HepG2 (cell line): Measurements from ENCODE around the gene RNU6-1.

Experiments used
- BCLAF1 ChIP-seq: fragments of 450-650 bp; IDR thresholded peaks from 2 replicates; pipeline ENCODE4 v1.6.1; 2017; ENCODE audit warnings: mild to moderate bottlenecking
- CTCF ChIP-seq: sonication (generic); formaldehyde crosslinking; IDR thresholded peaks from 2 replicates; pipeline ENCODE4 v1.5.0; 2020; ENCODE audit warnings: mild to moderate bottlenecking, missing genetic modification reagents, moderate library complexity
- MAZ ChIP-seq, 2 experiments: sonication (generic) in 1 of 2; formaldehyde crosslinking in 1 of 2; IDR thresholded peaks; 2 replicates each; pipeline versions ENCODE4 v1.5.0 to v1.6.1; 2012 to 2020; ENCODE audit warnings: low read depth in 2 of 2, mild to moderate bottlenecking in 2 of 2, borderline replicate concordance in 1 of 2, improper control_type of control experiment in 1 of 2, low read length in 1 of 2, missing genetic modification reagents in 1 of 2, moderate library complexity in 1 of 2
- POLR2AphosphoS5 ChIP-seq: IDR thresholded peaks from 2 replicates; pipeline ENCODE4 v1.6.1; 2012; ENCODE audit warnings: low read depth, low read length
- SP2 ChIP-seq: sonication (generic); formaldehyde crosslinking; IDR thresholded peaks from 2 replicates; pipeline ENCODE4 v1.5.1; 2020; ENCODE audit warnings: mild to moderate bottlenecking, missing genetic modification reagents
- TOE1 ChIP-seq: sonication (generic); formaldehyde crosslinking; IDR thresholded peaks from 2 replicates; pipeline ENCODE4 v1.4.0; 2020; ENCODE audit warnings: mild to moderate bottlenecking, missing genetic modification reagents
- ZNF552 ChIP-seq: sonication (generic); formaldehyde crosslinking; IDR thresholded peaks from 2 replicates; pipeline ENCODE4 v1.9.0; 2022; ENCODE audit warnings: missing genetic modification reagents, mild to moderate bottlenecking, borderline replicate concordance

- TF ChIP-seq SP2 (CRISPR knock-in tag) (no peak), MAZ (IDR thresholded peaks at IDR 0.05; ENCODE audit: borderline replicate concordance, low read depth, low read length) (no peak), MAZ (CRISPR knock-in tag; IDR thresholded peaks at IDR 0.05; ENCODE audit: low read depth) (no peak), POLR2AphosphoS5 (no peak), TOE1 (no peak), BCLAF1 (no peak), CTCF (CRISPR knock-in tag) (no peak), ZNF552 (CRISPR knock-in tag) (no peak)
Measured at GRCh38 chr15:67887776-67888175, 47.9 kb upstream of the RNU6-1 start.
